ENCODE results near the gene CDC42SE2. TPM values are rescaled to one million over a fixed set of nuclear protein-coding genes. Genes with fewer than 3 reads are reported as not detected.
A peak's percentile ranks its signal among the peaks of the same experiment; 100 is the strongest.

Gene CDC42SE2
- polyA plus RNA-seq, 3 donors = 34.4 to 135 (median 92.6) TPM

DNA sequence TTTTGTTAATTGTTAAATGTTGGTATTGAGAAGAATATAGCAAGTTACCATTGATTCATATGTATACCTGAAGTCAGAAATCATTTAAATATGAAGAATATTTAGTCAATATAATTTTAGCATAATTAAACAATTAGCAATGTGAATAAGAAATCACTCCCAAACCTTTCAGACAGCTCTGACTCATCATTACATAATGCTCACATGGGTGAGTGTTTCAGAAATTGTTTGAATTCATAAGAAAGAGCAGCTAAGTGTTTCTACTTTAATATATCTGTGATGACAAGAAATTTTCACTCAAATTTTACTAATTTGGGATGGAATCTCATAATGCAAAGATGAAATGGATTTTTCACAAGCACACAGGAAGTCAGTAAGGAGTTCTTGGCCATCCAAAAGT lies 42.0 kb upstream of the CDC42SE2 start:
- TF ChIP-seq, protein P1, sequence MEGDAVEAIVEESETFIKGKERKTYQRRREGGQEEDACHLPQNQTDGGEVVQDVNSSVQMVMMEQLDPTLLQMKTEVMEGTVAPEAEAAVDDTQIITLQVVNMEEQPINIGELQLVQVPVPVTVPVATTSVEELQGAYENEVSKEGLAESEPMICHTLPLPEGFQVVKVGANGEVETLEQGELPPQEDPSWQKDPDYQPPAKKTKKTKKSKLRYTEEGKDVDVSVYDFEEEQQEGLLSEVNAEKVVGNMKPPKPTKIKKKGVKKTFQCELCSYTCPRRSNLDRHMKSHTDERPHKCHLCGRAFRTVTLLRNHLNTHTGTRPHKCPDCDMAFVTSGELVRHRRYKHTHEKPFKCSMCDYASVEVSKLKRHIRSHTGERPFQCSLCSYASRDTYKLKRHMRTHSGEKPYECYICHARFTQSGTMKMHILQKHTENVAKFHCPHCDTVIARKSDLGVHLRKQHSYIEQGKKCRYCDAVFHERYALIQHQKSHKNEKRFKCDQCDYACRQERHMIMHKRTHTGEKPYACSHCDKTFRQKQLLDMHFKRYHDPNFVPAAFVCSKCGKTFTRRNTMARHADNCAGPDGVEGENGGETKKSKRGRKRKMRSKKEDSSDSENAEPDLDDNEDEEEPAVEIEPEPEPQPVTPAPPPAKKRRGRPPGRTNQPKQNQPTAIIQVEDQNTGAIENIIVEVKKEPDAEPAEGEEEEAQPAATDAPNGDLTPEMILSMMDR (IDR thresholded peaks at IDR 0.05) = no peak
- Histone ChIP-seq H2AFZ (ENCODE audit: insufficient read depth, low read depth, low read length, poor library complexity, severe bottlenecking) (no peak overlapping the region), H3K9ac (ENCODE audit: insufficient read depth, low read length, poor library complexity, severe bottlenecking) (no peak overlapping the region), H3K27ac (ENCODE audit: low read depth in 1 of 2, low read length in 2 of 2) (no peak overlapping the region), H3K36me3 (replicated peaks in 1 of 2; ENCODE audit: control insufficient read depth in 1 of 2, insufficient read depth in 2 of 2, low read length in 2 of 2) (no peaks in the 10 kb centered on the region), H3K27me3 (ENCODE audit: control insufficient read depth in 2 of 2, insufficient read depth in 2 of 2, low read length in 2 of 2) (no peaks in the 10 kb centered on the region), H4K20me1 (ENCODE audit: insufficient read depth, low read length) (no peaks in the 10 kb centered on the region), H3K79me2 (ENCODE audit: insufficient read depth, low read length) (no peaks in the 10 kb centered on the region), H3K4me1 (ENCODE audit: control insufficient read depth in 1 of 2, insufficient read depth in 2 of 2, low read length in 2 of 2) (peaks cover 47 to 50% of the 10 kb centered on the region in 2 donors), H3K4me2 (replicated peaks; ENCODE audit: extremely low read depth, low read length, poor library complexity, severe bottlenecking) (no peak overlapping the region), H3K4me3 (replicated peaks in 1 of 3; ENCODE audit: low read depth in 2 of 3, low read length in 3 of 3) (no peak overlapping the region), H3K9me3 (replicated peaks in 1 of 2; ENCODE audit: control insufficient read depth in 1 of 2, insufficient read depth in 1 of 2, low read length in 2 of 2) (no peaks in the 10 kb centered on the region)
- intact Hi-C loops (cut with micrococcal nuclease) = loop anchor here in 1 of 2 donors (10.0 kb wide), 1 partner anchor 53 kb away; no protein-coding TSS in a partner anchor
- peak in 2 of 3 donors; percentile 48 to 63 for DNase-seq
- H3K27me3 Mint-ChIP-seq (ENCODE audit: low read depth in 3 of 3) = no peaks in the 10 kb centered on the region
- peaks cover 0 to 3% (median 0%) of the 10 kb centered on the region in 7 donors for H3K9me3 Mint-ChIP-seq
- peaks cover 0 to 6% of the 10 kb centered on the region in 2 donors for H3K36me3 Mint-ChIP-seq
- H3K4me1 Mint-ChIP-seq = peaks cover 9% of the 10 kb centered on the region
- no peak overlapping the region for H3K4me3 Mint-ChIP-seq
- H3K27ac Mint-ChIP-seq = peak overlapping the region in 1 of 7 donors; percentile 86

DNA sequence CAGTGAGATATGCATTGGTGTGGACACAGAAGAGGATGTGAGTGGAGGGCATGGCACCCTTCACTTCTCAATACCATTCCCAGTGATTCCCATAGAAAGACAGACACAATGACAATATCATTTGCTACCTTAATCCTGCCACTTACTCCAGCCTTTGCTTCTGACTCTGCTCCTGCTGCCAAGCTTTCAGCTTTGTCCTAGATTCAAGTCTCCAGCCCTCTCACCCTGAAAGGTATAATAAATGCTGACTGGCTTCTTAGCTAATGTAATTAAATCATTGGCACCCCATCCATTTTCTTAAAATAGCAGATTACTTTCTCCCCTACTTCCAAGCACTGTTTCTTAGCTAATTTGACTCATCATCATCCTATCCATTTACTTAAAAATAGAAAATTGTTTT lies 41.1 kb upstream of the CDC42SE2 start:
- H3K27me3 ChIP-seq (ENCODE audit: control insufficient read depth in 2 of 2, insufficient read depth in 2 of 2, low read length in 2 of 2) = no peaks in the 10 kb centered on the region
- intact Hi-C loops (cut with micrococcal nuclease) = loop anchor here in 1 of 2 donors (10.0 kb wide), 1 partner anchor 52 kb away; no protein-coding TSS in a partner anchor
- H3K4me1 Mint-ChIP-seq = peaks cover 9% of the 10 kb centered on the region
- no peaks in the 10 kb centered on the region for H4K20me1 ChIP-seq (ENCODE audit: insufficient read depth, low read length)
- H2AFZ ChIP-seq (ENCODE audit: insufficient read depth, low read depth, low read length, poor library complexity, severe bottlenecking) = no peak overlapping the region
- no peak overlapping the region for H3K4me3 Mint-ChIP-seq
- H3K27me3 Mint-ChIP-seq (ENCODE audit: low read depth in 3 of 3) = no peaks in the 10 kb centered on the region
- peaks cover 47 to 50% of the 10 kb centered on the region in 2 donors for H3K4me1 ChIP-seq (ENCODE audit: control insufficient read depth in 1 of 2, insufficient read depth in 2 of 2, low read length in 2 of 2)
- H3K27ac Mint-ChIP-seq = peak overlapping the region in 1 of 7 donors; percentile 61
- peaks cover 0 to 6% of the 10 kb centered on the region in 2 donors for H3K36me3 Mint-ChIP-seq
- no peak overlapping the region for H3K9ac ChIP-seq (ENCODE audit: insufficient read depth, low read length, poor library complexity, severe bottlenecking)
- H3K4me2 ChIP-seq (replicated peaks; ENCODE audit: extremely low read depth, low read length, poor library complexity, severe bottlenecking) = no peak overlapping the region
- H3K79me2 ChIP-seq (ENCODE audit: insufficient read depth, low read length) = no peaks in the 10 kb centered on the region
- TF ChIP-seq, protein P1 (IDR thresholded peaks at IDR 0.05) = no peak
- no peak for DNase-seq
- H3K36me3 ChIP-seq (replicated peaks in 1 of 2; ENCODE audit: control insufficient read depth in 1 of 2, insufficient read depth in 2 of 2, low read length in 2 of 2) = no peaks in the 10 kb centered on the region
- H3K9me3 Mint-ChIP-seq = peaks cover 0 to 3% (median 0%) of the 10 kb centered on the region in 7 donors
- no peak overlapping the region for H3K27ac ChIP-seq (ENCODE audit: low read depth in 1 of 2, low read length in 2 of 2)
- H3K4me3 ChIP-seq (replicated peaks in 1 of 3; ENCODE audit: low read depth in 2 of 3, low read length in 3 of 3) = no peak overlapping the region
- no peaks in the 10 kb centered on the region for H3K9me3 ChIP-seq (replicated peaks in 1 of 2; ENCODE audit: control insufficient read depth in 1 of 2, insufficient read depth in 1 of 2, low read length in 2 of 2)
